Measurements from ENCODE around the gene NPFFR1.

The NPFFR1 gene

GRCh38 chr10:70324339-70324861 lies 40.6 kb upstream of the NPFFR1 start:
- Histone ChIP-seq H3K4me3 (ENCODE audit: low read depth in 1 of 5, low read length in 5 of 5) (no peak overlapping the region), H3K36me3 (ENCODE audit: control insufficient read depth in 5 of 5, insufficient read depth in 5 of 5, low read length in 5 of 5) (peaks cover 0 to 7% (median 0%) of the 10 kb centered on the region in 5 donors), H3K27ac (ENCODE audit: low read depth, low read length) (no peak overlapping the region), H3K4me1 (ENCODE audit: control insufficient read depth in 5 of 5, insufficient read depth in 5 of 5, low read length in 5 of 5) (peaks cover 0 to 7% (median 0%) of the 10 kb centered on the region in 5 donors), H3K9ac (ENCODE audit: low read length in 5 of 5) (no peak overlapping the region), H3K9me3 (ENCODE audit: control insufficient read depth in 5 of 5, low read length in 5 of 5) (no peaks in the 10 kb centered on the region), H3K27me3 (ENCODE audit: control insufficient read depth in 5 of 5, insufficient read depth in 4 of 5, low read length in 5 of 5) (peaks cover 0 to 13% (median 0%) of the 10 kb centered on the region in 5 donors)

- H3K4me1 ChIP-seq (ENCODE audit: control insufficient read depth in 5 of 5, insufficient read depth in 5 of 5, low read length in 5 of 5): peaks cover 0 to 2% (median 0%) of the 10 kb centered on the region in 5 donors
- no peaks in the 10 kb centered on the region for H3K9me3 ChIP-seq (ENCODE audit: control insufficient read depth in 5 of 5, low read length in 5 of 5)
- H3K9ac ChIP-seq (ENCODE audit: low read length in 5 of 5): no peak overlapping the region
- peaks cover 0 to 7% (median 0%) of the 10 kb centered on the region in 5 donors for H3K36me3 ChIP-seq (ENCODE audit: control insufficient read depth in 5 of 5, insufficient read depth in 5 of 5, low read length in 5 of 5)
- peaks cover 0 to 13% (median 0%) of the 10 kb centered on the region in 5 donors for H3K27me3 ChIP-seq (ENCODE audit: control insufficient read depth in 5 of 5, insufficient read depth in 4 of 5, low read length in 5 of 5)
- no peak overlapping the region for H3K27ac ChIP-seq (ENCODE audit: low read depth, low read length)
- no peak overlapping the region for H3K4me3 ChIP-seq (ENCODE audit: low read depth in 1 of 5, low read length in 5 of 5)
Measured at GRCh38 chr10:70323697-70324338, 40.0 kb upstream of the NPFFR1 start.

DNA sequence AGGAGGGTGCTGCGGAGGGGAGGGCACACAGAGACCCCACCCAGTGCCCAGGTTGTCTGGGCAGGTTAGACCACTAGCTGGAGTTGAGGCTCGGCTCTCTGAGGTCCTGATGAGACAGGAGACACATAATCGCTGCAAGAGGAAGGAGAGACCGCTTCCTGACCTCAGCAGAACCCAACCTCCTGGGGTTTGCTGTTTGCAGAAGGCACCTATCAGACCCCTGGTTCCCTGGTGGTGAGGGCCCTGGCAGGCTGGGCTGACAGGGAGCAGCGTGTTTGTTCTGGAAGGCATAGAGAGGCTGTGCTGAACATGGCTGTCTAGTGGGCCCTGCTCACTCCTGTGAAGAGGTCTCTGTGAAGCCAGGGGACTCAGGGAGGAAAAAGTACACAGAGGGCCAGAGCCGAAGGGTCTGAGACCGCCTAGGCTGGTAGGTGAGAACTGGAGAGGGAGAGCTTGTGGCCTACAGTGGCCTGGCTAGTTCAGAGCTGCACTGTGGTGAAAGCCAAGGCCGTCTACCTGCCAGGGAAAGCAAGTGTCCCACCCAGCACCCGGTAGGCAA lies 39.4 kb upstream of the NPFFR1 start:
- no peaks in the 10 kb centered on the region for H3K4me1 ChIP-seq (ENCODE audit: control insufficient read depth in 5 of 5, insufficient read depth in 5 of 5, low read length in 5 of 5)
- H3K27ac ChIP-seq (ENCODE audit: low read depth, low read length): no peak overlapping the region
- H3K9ac ChIP-seq (ENCODE audit: low read length in 5 of 5): no peak overlapping the region
- no peak overlapping the region for H3K4me3 ChIP-seq (ENCODE audit: low read depth in 1 of 5, low read length in 5 of 5)
- H3K9me3 ChIP-seq (ENCODE audit: control insufficient read depth in 5 of 5, low read length in 5 of 5): no peaks in the 10 kb centered on the region
- H3K36me3 ChIP-seq (ENCODE audit: control insufficient read depth in 5 of 5, insufficient read depth in 5 of 5, low read length in 5 of 5): peaks cover 0 to 7% (median 0%) of the 10 kb centered on the region in 5 donors
- H3K27me3 ChIP-seq (ENCODE audit: control insufficient read depth in 5 of 5, insufficient read depth in 4 of 5, low read length in 5 of 5): peaks cover 0 to 13% (median 0%) of the 10 kb centered on the region in 5 donors

DNA sequence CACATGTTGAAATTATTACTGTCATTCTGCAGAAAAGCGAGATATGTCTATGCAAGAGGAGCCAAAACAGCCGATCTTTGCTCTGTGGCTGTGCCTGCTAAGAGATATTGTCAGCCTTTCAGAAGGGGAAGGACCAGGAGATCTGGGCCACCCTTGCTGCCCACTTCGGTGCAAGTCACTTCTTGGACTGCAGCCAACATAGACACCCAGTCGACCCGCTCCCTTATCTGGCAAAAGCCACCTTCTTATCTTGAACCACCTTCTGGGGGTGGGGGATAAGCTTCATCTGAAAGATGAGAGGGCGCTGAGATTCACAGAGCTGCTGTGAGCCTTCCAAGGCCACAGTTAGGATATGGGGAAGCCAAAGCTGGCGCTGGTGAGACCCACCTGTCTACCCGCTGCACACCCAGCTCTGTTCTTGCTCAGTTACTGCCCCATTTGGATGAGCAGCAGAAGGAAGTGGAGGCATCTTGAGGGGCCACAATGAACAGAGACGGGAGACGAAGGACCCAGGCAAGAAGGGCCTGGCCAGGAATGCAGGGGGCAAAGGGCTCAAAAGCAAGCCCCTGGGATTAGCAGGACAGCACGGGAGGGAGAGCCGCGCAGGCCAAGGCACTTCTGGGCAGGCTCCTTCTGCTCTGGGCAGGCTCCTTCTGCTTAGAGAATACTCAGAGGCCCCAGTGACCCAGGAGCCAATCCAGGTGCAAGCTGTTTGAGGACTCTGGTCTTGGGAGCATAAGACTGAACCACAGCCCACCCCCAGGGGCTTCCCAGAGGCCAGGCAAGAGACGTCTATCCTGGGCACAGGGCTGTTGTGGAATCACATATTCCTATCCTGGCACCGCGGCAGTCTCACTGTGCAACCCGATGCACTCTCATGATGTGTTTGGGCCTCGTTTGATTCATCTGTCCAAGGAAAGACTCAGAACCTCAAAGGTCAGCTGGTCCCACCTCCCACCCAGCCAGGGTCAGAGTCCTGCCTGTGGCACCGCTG lies 38.4 kb upstream of the NPFFR1 start:
- no peaks in the 10 kb centered on the region for H3K9me3 ChIP-seq (ENCODE audit: control insufficient read depth in 5 of 5, low read length in 5 of 5)
- H3K27me3 ChIP-seq (ENCODE audit: control insufficient read depth in 5 of 5, insufficient read depth in 4 of 5, low read length in 5 of 5): peaks cover 0 to 8% (median 0%) of the 10 kb centered on the region in 5 donors
- no peak overlapping the region for H3K9ac ChIP-seq (ENCODE audit: low read length in 5 of 5)
- H3K4me1 ChIP-seq (ENCODE audit: control insufficient read depth in 5 of 5, insufficient read depth in 5 of 5, low read length in 5 of 5): no peaks in the 10 kb centered on the region
- peaks cover 0 to 7% (median 0%) of the 10 kb centered on the region in 5 donors for H3K36me3 ChIP-seq (ENCODE audit: control insufficient read depth in 5 of 5, insufficient read depth in 5 of 5, low read length in 5 of 5)
- H3K27ac ChIP-seq (ENCODE audit: low read depth, low read length): no peak overlapping the region
- no peak overlapping the region for H3K4me3 ChIP-seq (ENCODE audit: low read depth in 1 of 5, low read length in 5 of 5)

DNA sequence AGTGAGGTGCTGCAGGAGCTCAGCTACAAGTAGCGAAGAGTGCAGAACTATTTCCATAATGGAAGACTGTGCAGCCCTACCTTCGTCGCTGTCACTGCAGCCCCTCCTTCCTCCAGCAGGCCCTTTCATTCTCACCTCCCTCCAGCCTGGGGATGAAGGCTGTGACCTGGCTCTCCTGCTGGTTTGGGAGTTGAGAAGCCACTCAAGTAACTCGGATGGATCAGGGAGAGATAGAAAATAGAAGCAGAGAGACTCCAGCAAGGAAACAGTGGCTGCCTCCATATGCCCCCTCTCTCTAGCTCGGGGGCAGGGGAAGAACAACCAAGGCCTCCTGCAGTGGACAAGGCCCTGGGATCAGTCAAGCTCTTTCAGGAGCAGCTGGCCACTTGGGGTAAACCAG lies 37.4 kb upstream of the NPFFR1 start:
- Histone ChIP-seq H3K4me1 (ENCODE audit: control insufficient read depth in 5 of 5, insufficient read depth in 5 of 5, low read length in 5 of 5) (no peaks in the 10 kb centered on the region), H3K27ac (ENCODE audit: low read depth, low read length) (no peak overlapping the region), H3K4me3 (ENCODE audit: low read depth in 1 of 5, low read length in 5 of 5) (no peak overlapping the region), H3K27me3 (ENCODE audit: control insufficient read depth in 5 of 5, insufficient read depth in 4 of 5, low read length in 5 of 5) (peaks cover 0 to 6% (median 0%) of the 10 kb centered on the region in 5 donors), H3K9ac (ENCODE audit: low read length in 5 of 5) (no peak overlapping the region), H3K36me3 (ENCODE audit: control insufficient read depth in 5 of 5, insufficient read depth in 5 of 5, low read length in 5 of 5) (peaks cover 0 to 7% (median 0%) of the 10 kb centered on the region in 5 donors), H3K9me3 (ENCODE audit: control insufficient read depth in 5 of 5, low read length in 5 of 5) (no peaks in the 10 kb centered on the region)

DNA sequence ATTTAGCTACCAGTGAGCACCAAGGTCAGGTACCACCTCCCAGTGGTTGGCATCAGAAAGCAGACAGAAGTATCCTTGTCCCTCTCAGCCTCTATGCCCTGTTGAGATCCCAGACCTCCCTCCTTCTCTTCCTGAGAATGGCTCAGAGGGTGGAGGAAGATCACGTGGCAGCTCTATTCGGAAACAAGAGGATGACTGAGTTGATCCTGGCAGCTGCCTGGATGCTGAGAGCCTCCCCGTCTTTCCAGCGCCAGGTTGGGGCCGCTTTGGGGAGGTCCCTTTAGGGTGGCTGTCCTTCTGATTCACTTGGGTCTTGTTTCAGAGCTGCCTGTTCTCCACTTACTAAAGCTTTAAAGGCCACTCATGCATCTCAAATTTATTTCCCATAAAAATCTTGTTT lies 36.9 kb upstream of the NPFFR1 start:
- Histone ChIP-seq H3K27ac (ENCODE audit: low read depth, low read length) (peak overlapping the region; percentile 37), H3K9ac (ENCODE audit: low read length in 5 of 5) (no peak overlapping the region), H3K4me3 (ENCODE audit: low read depth in 1 of 5, low read length in 5 of 5) (no peak overlapping the region), H3K27me3 (ENCODE audit: control insufficient read depth in 5 of 5, insufficient read depth in 4 of 5, low read length in 5 of 5) (peaks cover 0 to 6% (median 0%) of the 10 kb centered on the region in 5 donors), H3K4me1 (ENCODE audit: control insufficient read depth in 5 of 5, insufficient read depth in 5 of 5, low read length in 5 of 5) (peaks cover 0 to 2% (median under 1%) of the 10 kb centered on the region in 5 donors), H3K9me3 (ENCODE audit: control insufficient read depth in 5 of 5, low read length in 5 of 5) (no peaks in the 10 kb centered on the region), H3K36me3 (ENCODE audit: control insufficient read depth in 5 of 5, insufficient read depth in 5 of 5, low read length in 5 of 5) (peaks cover 0 to 7% (median 0%) of the 10 kb centered on the region in 5 donors)

DNA sequence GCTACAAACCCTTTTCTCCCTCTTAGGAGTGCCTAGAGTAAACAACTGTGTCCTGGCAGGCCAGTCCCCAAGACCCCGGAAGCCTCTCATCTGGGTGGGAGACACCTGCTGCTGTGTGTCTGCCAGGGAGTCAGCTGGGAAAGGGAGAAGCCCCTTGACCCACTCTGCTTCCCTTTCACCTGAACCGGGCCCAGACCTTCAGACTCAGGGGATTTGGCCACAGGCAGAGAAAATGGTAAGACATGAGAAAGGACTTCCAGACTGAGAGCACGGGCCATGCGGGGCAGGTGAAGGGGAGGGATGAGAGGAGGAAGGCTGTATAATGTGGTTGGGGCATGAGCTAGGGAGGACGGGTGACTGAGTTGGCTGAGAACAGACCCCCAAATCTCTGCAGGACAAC lies 36.0 kb upstream of the NPFFR1 start:
- Histone ChIP-seq H3K36me3 (ENCODE audit: control insufficient read depth in 5 of 5, insufficient read depth in 5 of 5, low read length in 5 of 5) (peaks cover 0 to 7% (median 0%) of the 10 kb centered on the region in 5 donors), H3K9ac (ENCODE audit: low read length in 5 of 5) (no peak overlapping the region), H3K27me3 (ENCODE audit: control insufficient read depth in 5 of 5, insufficient read depth in 4 of 5, low read length in 5 of 5) (peaks cover 0 to 6% (median 0%) of the 10 kb centered on the region in 5 donors), H3K4me1 (ENCODE audit: control insufficient read depth in 5 of 5, insufficient read depth in 5 of 5, low read length in 5 of 5) (peaks cover 0 to 11% (median 10%) of the 10 kb centered on the region in 5 donors), H3K4me3 (ENCODE audit: low read depth in 1 of 5, low read length in 5 of 5) (no peak overlapping the region), H3K27ac (ENCODE audit: low read depth, low read length) (no peak overlapping the region), H3K9me3 (ENCODE audit: control insufficient read depth in 5 of 5, low read length in 5 of 5) (no peaks in the 10 kb centered on the region)

DNA sequence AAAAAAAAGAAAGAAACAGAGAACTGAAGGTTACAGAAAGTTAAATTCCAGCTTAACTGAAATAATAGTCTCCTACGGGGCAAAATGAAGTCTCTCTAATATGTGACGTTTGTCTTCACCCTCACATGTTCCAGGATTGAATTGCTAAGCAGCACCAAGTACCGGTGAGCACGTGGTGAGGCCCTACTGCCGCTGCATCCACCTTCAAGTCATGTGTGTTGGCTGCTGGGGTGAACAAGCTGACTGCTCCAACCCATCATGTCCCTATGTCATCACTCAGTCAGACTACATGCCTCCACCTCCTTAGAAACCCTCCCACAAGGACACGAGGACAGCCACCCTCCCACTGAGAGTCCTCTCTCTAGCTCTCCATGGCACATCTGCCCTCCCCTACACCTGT lies 35.4 kb upstream of the NPFFR1 start:
- peaks cover 0 to 12% (median 10%) of the 10 kb centered on the region in 5 donors for H3K4me1 ChIP-seq (ENCODE audit: control insufficient read depth in 5 of 5, insufficient read depth in 5 of 5, low read length in 5 of 5)
- H3K27ac ChIP-seq (ENCODE audit: low read depth, low read length): no peak overlapping the region

GRCh38 chr10:70317943-70318318 lies 34.1 kb upstream of the NPFFR1 start:
- no peaks in the 10 kb centered on the region for H3K9me3 ChIP-seq (ENCODE audit: control insufficient read depth in 5 of 5, low read length in 5 of 5)
- H3K27ac ChIP-seq (ENCODE audit: low read depth, low read length): no peak overlapping the region
- H3K27me3 ChIP-seq (ENCODE audit: control insufficient read depth in 5 of 5, insufficient read depth in 4 of 5, low read length in 5 of 5): no peaks in the 10 kb centered on the region
- no peak overlapping the region for H3K4me3 ChIP-seq (ENCODE audit: low read depth in 1 of 5, low read length in 5 of 5)
- H3K36me3 ChIP-seq (ENCODE audit: control insufficient read depth in 5 of 5, insufficient read depth in 5 of 5, low read length in 5 of 5): no peaks in the 10 kb centered on the region
- peaks cover 2 to 12% (median 10%) of the 10 kb centered on the region in 5 donors for H3K4me1 ChIP-seq (ENCODE audit: control insufficient read depth in 5 of 5, insufficient read depth in 5 of 5, low read length in 5 of 5)
- no peak overlapping the region for H3K9ac ChIP-seq (ENCODE audit: low read length in 5 of 5)

More for the DNA sequence above, 35.4 kb upstream of the NPFFR1 start:
- Histone ChIP-seq H3K4me3 (ENCODE audit: low read depth in 1 of 5, low read length in 5 of 5) (no peak overlapping the region), H3K9ac (ENCODE audit: low read length in 5 of 5) (no peak overlapping the region), H3K27me3 (ENCODE audit: control insufficient read depth in 5 of 5, insufficient read depth in 4 of 5, low read length in 5 of 5) (peaks cover 0 to 6% (median 0%) of the 10 kb centered on the region in 5 donors), H3K36me3 (ENCODE audit: control insufficient read depth in 5 of 5, insufficient read depth in 5 of 5, low read length in 5 of 5) (peaks cover 0 to 7% (median 0%) of the 10 kb centered on the region in 5 donors), H3K9me3 (ENCODE audit: control insufficient read depth in 5 of 5, low read length in 5 of 5) (no peaks in the 10 kb centered on the region)
